ENCODE results near the gene BMF. TPM values are rescaled to one million over a fixed set of nuclear protein-coding genes. Genes with fewer than 3 reads are reported as not detected.

BMF gene
- total RNA-seq, 1 experiment from 2014 or later: 13.2 TPM

- no peak overlapping the region for H4K5ac ChIP-seq (ENCODE audit: insufficient read length, low read depth, low read length)
- H3K27me3 ChIP-seq (ENCODE audit: insufficient read depth, low read length): no peaks in the 10 kb centered on the region; the same call in 1 of the 2 replicates
- WGBS (ENCODE audit: extremely low coverage, insufficient read length, low lambda C conversion rate): no CpG with 5 or more reads among the region's 9 CpGs
- Mint-ChIP-seq H3K27ac (peak overlapping the region in 1 of 3 experiments; percentile 46; a peak in 1 of 7 replicates), H3K9me3 (no peaks in the 10 kb centered on the region), H3K4me1 (peaks cover 63 to 70% of the 10 kb centered on the region in 2 experiments), H3K36me3 (ENCODE audit: insufficient read depth in 1 of 3, low read depth in 3 of 3) (peaks cover 0 to 5% (median 0%) of the 10 kb centered on the region in 3 experiments; a peak in 1 of 7 replicates), H3K27me3 (ENCODE audit: low read depth) (peaks cover 48% of the 10 kb centered on the region), H3K4me3 (no peak overlapping the region)
- H2BK15ac ChIP-seq (ENCODE audit: low read depth, low read length): no peak overlapping the region
- H3K4me1 ChIP-seq (ENCODE audit: insufficient read depth, low read length): peaks cover 19% of the 10 kb centered on the region
- H3K27ac ChIP-seq (ENCODE audit: insufficient read length, low read depth, low read length): no peak overlapping the region
- no peak overlapping the region for H3T11ph ChIP-seq (ENCODE audit: low read length)
- no peak overlapping the region for H2AFZ ChIP-seq (ENCODE audit: low read length)
- no peaks in the 10 kb centered on the region for H3K9me3 ChIP-seq (ENCODE audit: control insufficient read depth, low read depth, low read length)
- no peak overlapping the region for H2BK5ac ChIP-seq (ENCODE audit: insufficient read length, low read length)
- H2BK120ac ChIP-seq (ENCODE audit: low read depth, low read length, poor library complexity, severe bottlenecking): no peak overlapping the region
- no peak for TF ChIP-seq CTCF (conservative IDR thresholded peaks at IDR 0.05)
- no peaks in the 10 kb centered on the region for H4K20me1 ChIP-seq (ENCODE audit: control insufficient read depth, insufficient read depth, insufficient read length)
- no peak overlapping the region for H3K4me2 ChIP-seq (ENCODE audit: insufficient read depth, insufficient read length, low read length)
- no peak overlapping the region for H3K4ac ChIP-seq (ENCODE audit: low read depth, low read length)
- no peaks in the 10 kb centered on the region for H3K23me2 ChIP-seq (ENCODE audit: insufficient read length, low read depth, low read length, poor library complexity, severe bottlenecking)
- H3K18ac ChIP-seq (ENCODE audit: insufficient read length, low read depth, low read length): no peak overlapping the region
- H3K23ac ChIP-seq (ENCODE audit: insufficient read length, low read depth, low read length): no peak overlapping the region
- no peak overlapping the region for H4K91ac ChIP-seq (ENCODE audit: insufficient read length, low read depth, low read length)
- H3K9ac ChIP-seq (ENCODE audit: extremely low read depth, insufficient read length, low read length): no peak overlapping the region
- H3K56ac ChIP-seq (ENCODE audit: insufficient read length, low read depth, low read length): no peak overlapping the region
- H4K8ac ChIP-seq (replicated peaks; ENCODE audit: insufficient read length, low read depth, low read length): no peak overlapping the region
- no peaks in the 10 kb centered on the region for H3K79me1 ChIP-seq (ENCODE audit: insufficient read depth, low read depth, low read length, poor library complexity, severe bottlenecking)
- H3K79me2 ChIP-seq (ENCODE audit: insufficient read depth, low read length): no peaks in the 10 kb centered on the region
- no peak overlapping the region for H2BK20ac ChIP-seq (ENCODE audit: low read depth, low read length, poor library complexity, severe bottlenecking)
- no peak for DNase-seq
- no peak overlapping the region for H2BK12ac ChIP-seq (ENCODE audit: insufficient read length, low read depth, low read length)
- H3K14ac ChIP-seq (ENCODE audit: insufficient read depth, low read length): no peak overlapping the region
- no peak overlapping the region for H2AK5ac ChIP-seq (ENCODE audit: insufficient read length, low read length)
These were observed 24.0 kb downstream of the BMF start for GRCh38 chr15:40084650-40085049.

All from H9 (cell line).